Heart right ventricle (tissue), 16 donors: ENCODE data around the gene ZNF564. TPM values are rescaled to one million over a fixed set of nuclear protein-coding genes. Genes with fewer than 3 reads are reported as not detected.
A peak's percentile ranks its signal among the peaks of the same experiment; 100 is the strongest.

Source experiments
- ATAC-seq, 8 donors: fragments of 200-7000 bp; cut with Tn5 transposase; one replicate each; pipeline ENCODE4 v1.9.1; 2020; ENCODE audit warnings: mild to moderate bottlenecking in 8 of 8, moderate library complexity in 8 of 8, moderate number of reproducible peaks in 1 of 8
- DNase-seq, 2 donors: peaks; one replicate each; pipeline ENCODE4 v3.0.0-alpha.2; 2020
- H3K27ac ChIP-seq, 10 donors: fragments of 200-600 bp; sonication (generic) in 2 of 10; one replicate each; pipeline versions ENCODE4 v1.5.0 to v1.8.0; 2020 to 2022; ENCODE audit warnings: mild to moderate bottlenecking in 3 of 10
- H3K27me3 ChIP-seq, 7 donors: fragments of 200-600 bp; one replicate each; pipeline ENCODE4 v1.8.0; 2021 to 2022; ENCODE audit warnings: mild to moderate bottlenecking in 2 of 7
- H3K36me3 ChIP-seq, 9 donors: fragments of 200-600 bp; sonication (generic) in 1 of 9; one replicate each; pipeline versions ENCODE4 v1.5.0 to v1.8.0; 2020 to 2022; ENCODE audit warnings: mild to moderate bottlenecking in 2 of 9
- H3K4me1 ChIP-seq, 9 donors: fragments of 200-600 bp; sonication (generic) in 1 of 9; one replicate each; pipeline versions ENCODE4 v1.5.0 to v1.8.0; 2020 to 2022; ENCODE audit warnings: mild to moderate bottlenecking in 4 of 9
- H3K4me3 ChIP-seq, 10 donors: fragments of 200-600 bp; sonication (generic) in 2 of 10; one replicate each; pipeline versions ENCODE4 v1.5.0 to v1.8.0; 2020 to 2022; ENCODE audit warnings: mild to moderate bottlenecking in 7 of 10, moderate library complexity in 2 of 10
- H3K9me3 ChIP-seq, 11 donors: fragments of 200-600 bp in 10 of 11; sonication (generic) in 2 of 11; one replicate each; pipeline versions ENCODE4 v1.5.0 to v1.8.0; 2013 to 2022; ENCODE audit warnings: mild to moderate bottlenecking in 2 of 11, control low read depth in 1 of 11, moderate library complexity in 1 of 11
- WGBS, 2 donors: extraction: QIAGEN DNeasy Blood & Tissue Kit; methylation state at CpG; one replicate each; pipeline ENCODE4 v1.1.7; 2013; ENCODE audit warnings: inconsistent platforms in 1 of 2; 5-methylcytosine and 5-hydroxymethylcytosine counted together
- intact Hi-C, 10 donors: fragments of 100-400 bp; cut with DNase I; formaldehyde crosslinking; loops; one replicate each; pipeline versions ENCODE4 v1.11.1 to v1.14.2; 2022
- polyA plus RNA-seq, 2 donors: library from polyadenylated mRNA; stranded (reverse); fragments of 200-250 nt; gene quantifications; one replicate each; pipeline ENCODE4 v1.2.3, GENCODE V29; 2013
- total RNA-seq, 10 donors: library from RNA; stranded (reverse); fragmentation: NEBNext Ultra II Directional in 3 of 10; extraction: Animal tissue kit (Norgen Biotek cat#: 25700) in 3 of 10; gene quantifications; one replicate each; pipeline versions ENCODE4 v1.2.1 to v1.2.4, GENCODE V29; 2021 to 2023
- TF ChIP-seq, protein P1 (sequence below), 9 donors: fragments of 200-600 bp; sonication (generic) in 2 of 9; IDR thresholded peaks; one replicate each; pipeline versions ENCODE4 v1.5.0 to v1.8.0; 2021 to 2022; ENCODE audit warnings: antibody characterized with exemption in 9 of 9, mild to moderate bottlenecking in 5 of 9, moderate library complexity in 1 of 9
- donor health status: Arrhythmogenic right ventricular cardiomyopathy.
- donor health status: ischemic (EF 13 %, LVEDD 7.1; RV severe dilation, severe dysfunction).
- donor health status: healthy with polysubstance abuse.
- donor health status: DM: no; HTN: yes; CAD: no.
- donor health status: DM: no; HTN: no; CAD: no.
- donor health status: ischemic (EF 25% LVEDD 6.9; RV normal size, moderate dysfunction).
- donor health status: ischemic (EF 25% LVEDD 5.7; RV mildly dilated, moderate dysfunction).
- donor health status: healthy.
- donor health status: DM: yes; HTN: yes; CAD: no.
- donor health status: Ischemic cardiomyopathy.
- donor health status: ischemic (EF 35%, LVEDD 5.7; RV mildly dilated, moderate dysfunction).
- donor health status: nonischemic (EF 11% LVEDD 7.7; RV severe dilation, severe dysfunction).
- donor health status: DM: yes; HTN: yes; CAD: no.
- donor health status: PGD.
- donor health status: ischemic (EF 29% LVEDD 5.4; RV normal size, mild dysfunction).
- donor health status: nonischemic (EF 23%, LVEDD 6.1; RV moderate dilation, normal function).

Gene ZNF564
- total and polyA plus RNA-seq, 12 donors, result 2.9 to 11.2 (median 9.5) TPM

DNA sequence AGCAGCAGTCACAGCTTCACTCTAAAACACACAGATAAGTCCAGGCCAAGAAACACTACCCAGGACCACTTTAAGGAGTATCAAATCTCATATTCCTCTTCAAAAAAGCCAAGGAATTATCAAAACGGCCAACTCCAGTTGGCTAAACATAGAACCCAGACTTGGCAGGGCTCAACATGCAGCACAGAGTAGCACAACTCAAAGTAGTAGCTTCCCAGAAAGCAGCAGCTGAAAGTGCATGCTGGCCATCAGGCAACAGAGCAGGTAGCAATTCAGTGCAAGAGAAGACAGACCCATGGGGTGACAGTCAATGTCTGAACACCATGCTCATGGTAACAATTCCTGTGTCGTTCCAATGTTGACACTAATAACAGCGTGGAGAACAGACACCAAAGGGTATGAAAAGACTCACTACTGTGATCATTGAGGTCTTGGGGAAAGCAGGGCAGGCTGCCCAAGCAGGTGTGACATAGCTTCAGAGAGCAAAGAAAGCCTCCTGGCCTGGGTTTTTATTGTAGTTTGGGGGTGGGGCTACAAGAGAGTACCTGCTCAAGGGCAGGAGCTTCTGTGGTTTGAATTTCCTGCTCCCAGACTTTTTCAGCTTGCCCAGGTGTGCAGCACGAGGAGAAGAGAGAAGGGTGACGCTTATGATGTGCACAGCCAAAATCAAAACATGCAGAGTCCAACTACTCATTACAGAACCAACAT lies 72.9 kb downstream of the ZNF564 start:
- Histone ChIP-seq H3K27me3 (no peaks in the 10 kb centered on the region), H3K9me3 (peaks cover 0 to 19% (median 0%) of the 10 kb centered on the region in 11 donors), H3K4me3 (no peak overlapping the region), H3K27ac (peak overlapping the region in 1 of 10 donors; percentile 7), H3K36me3 (no peaks in the 10 kb centered on the region), H3K4me1 (peaks cover 0 to 26% (median 21%) of the 10 kb centered on the region in 9 donors)
- DNase-seq (no peak), ATAC-seq (peak in 1 of 8 donors; percentile 50)
- 68 to 74% methylated on average over 5 of the region's 5 CpGs for WGBS, 2 donors
- TF ChIP-seq, protein P1, sequence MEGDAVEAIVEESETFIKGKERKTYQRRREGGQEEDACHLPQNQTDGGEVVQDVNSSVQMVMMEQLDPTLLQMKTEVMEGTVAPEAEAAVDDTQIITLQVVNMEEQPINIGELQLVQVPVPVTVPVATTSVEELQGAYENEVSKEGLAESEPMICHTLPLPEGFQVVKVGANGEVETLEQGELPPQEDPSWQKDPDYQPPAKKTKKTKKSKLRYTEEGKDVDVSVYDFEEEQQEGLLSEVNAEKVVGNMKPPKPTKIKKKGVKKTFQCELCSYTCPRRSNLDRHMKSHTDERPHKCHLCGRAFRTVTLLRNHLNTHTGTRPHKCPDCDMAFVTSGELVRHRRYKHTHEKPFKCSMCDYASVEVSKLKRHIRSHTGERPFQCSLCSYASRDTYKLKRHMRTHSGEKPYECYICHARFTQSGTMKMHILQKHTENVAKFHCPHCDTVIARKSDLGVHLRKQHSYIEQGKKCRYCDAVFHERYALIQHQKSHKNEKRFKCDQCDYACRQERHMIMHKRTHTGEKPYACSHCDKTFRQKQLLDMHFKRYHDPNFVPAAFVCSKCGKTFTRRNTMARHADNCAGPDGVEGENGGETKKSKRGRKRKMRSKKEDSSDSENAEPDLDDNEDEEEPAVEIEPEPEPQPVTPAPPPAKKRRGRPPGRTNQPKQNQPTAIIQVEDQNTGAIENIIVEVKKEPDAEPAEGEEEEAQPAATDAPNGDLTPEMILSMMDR (IDR thresholded peaks at IDR 0.05), result no peak
- intact Hi-C loops, result no loop called here

Other genes starting within 250 kb of the ZNF564 start
- gene ZNF563, start 217.8 kb downstream of the ZNF564 start, total RNA-seq, result 1 to 10 TPM; 2.1 to 6.2 (median 4.5) TPM
- gene ZNF563, start 217.8 kb downstream of the ZNF564 start, polyA plus RNA-seq, result 1 to 10 TPM; 1.6 to 2.9 TPM
- gene ZNF442, start 185.8 kb downstream of the ZNF564 start, total RNA-seq, result 1 to 10 TPM; 2.3 to 6.1 (median 4.0) TPM
- gene ZNF442, start 185.8 kb downstream of the ZNF564 start, polyA plus RNA-seq, result under 1 TPM; 0.54 to 0.95 TPM
- gene ZNF799, start 150.2 kb downstream of the ZNF564 start, total RNA-seq, result 1 to 10 TPM; 1.6 to 2.9 (median 2.0) TPM
- gene ZNF799, start 150.2 kb downstream of the ZNF564 start, polyA plus RNA-seq, result 1 to 10 TPM; 1.6 to 6.2 TPM
- 1 to 10 TPM; 1.2 to 3.4 (median 2.5) TPM for gene ZNF443, start 110.5 kb downstream of the ZNF564 start, total RNA-seq
- gene ZNF443, start 110.5 kb downstream of the ZNF564 start, polyA plus RNA-seq, result 1 to 10 TPM; 1.0 to 3.4 TPM
- 1 to 10 TPM in 9 of 10 donors, under 1 TPM in 1; 0.95 to 3.4 (median 1.9) TPM for gene ZNF709, start 66.7 kb downstream of the ZNF564 start, total RNA-seq
- 1 to 10 TPM in 1 of 2 donors, under 1 TPM in 1; 0.64 to 2.6 TPM for gene ZNF709, start 66.7 kb downstream of the ZNF564 start, polyA plus RNA-seq
- gene ZNF490, start 59.3 kb upstream of the ZNF564 start, total RNA-seq, result 1 to 10 TPM; 3.2 to 7.2 (median 5.2) TPM
- under 1 TPM; 0.22 to 0.95 TPM for gene ZNF490, start 59.3 kb upstream of the ZNF564 start, polyA plus RNA-seq
- 10 to 100 TPM; 13.1 to 22.1 (median 16.8) TPM for gene ZNF791, start 59.4 kb upstream of the ZNF564 start, total RNA-seq
- 1 to 10 TPM; 4.7 to 8.0 TPM for gene ZNF791, start 59.4 kb upstream of the ZNF564 start, polyA plus RNA-seq
- 10 to 100 TPM; 14.2 to 89.9 (median 25.5) TPM for gene MAN2B1, start 115.3 kb upstream of the ZNF564 start, total RNA-seq
- gene MAN2B1, start 115.3 kb upstream of the ZNF564 start, polyA plus RNA-seq, result 10 to 100 TPM; 17.7 to 40.1 TPM
- 10 to 100 TPM in 1 of 10 donors, 1 to 10 TPM in 9; 5.5 to 10.7 (median 7.9) TPM for gene WDR83, start 115.3 kb upstream of the ZNF564 start, total RNA-seq
- gene WDR83, start 115.3 kb upstream of the ZNF564 start, polyA plus RNA-seq, result 10 to 100 TPM; 14.5 to 19.7 TPM
- gene DHPS, start 130.4 kb upstream of the ZNF564 start, total RNA-seq, result 10 to 100 TPM; 43.6 to 59.3 (median 49.7) TPM
- gene DHPS, start 130.4 kb upstream of the ZNF564 start, polyA plus RNA-seq, result 10 to 100 TPM; 64.5 to 82.2 TPM
- not detected for gene GNG14, start 136.5 kb upstream of the ZNF564 start, total RNA-seq
- not detected for gene GNG14, start 136.5 kb upstream of the ZNF564 start, polyA plus RNA-seq
- 1 to 10 TPM; 1.2 to 3.1 (median 2.1) TPM for gene FBXW9, start 145.1 kb upstream of the ZNF564 start, total RNA-seq
- gene FBXW9, start 145.1 kb upstream of the ZNF564 start, polyA plus RNA-seq, result 1 to 10 TPM; 1.2 to 4.6 TPM
- 10 to 100 TPM; 32.3 to 51.1 (median 41.6) TPM for gene TNPO2, start 172.4 kb upstream of the ZNF564 start, total RNA-seq
- 10 to 100 TPM; 17.3 to 25.9 TPM for gene TNPO2, start 172.4 kb upstream of the ZNF564 start, polyA plus RNA-seq
- gene TRIR, start 183.2 kb upstream of the ZNF564 start, total RNA-seq, result 100 to 1,000 TPM in 3 of 10 donors, 10 to 100 TPM in 7; 82.2 to 143 (median 91.0) TPM
- 100 to 1,000 TPM; 234 to 253 TPM for gene TRIR, start 183.2 kb upstream of the ZNF564 start, polyA plus RNA-seq
- gene GET3, start 186.0 kb upstream of the ZNF564 start, total RNA-seq, result 10 to 100 TPM; 50.6 to 79.7 (median 60.1) TPM
- gene GET3, start 186.0 kb upstream of the ZNF564 start, polyA plus RNA-seq, result 100 to 1,000 TPM in 1 of 2 donors, 10 to 100 TPM in 1; 37.0 to 121 TPM
- not detected for gene BEST2, start 200.3 kb upstream of the ZNF564 start, total RNA-seq
- gene BEST2, start 200.3 kb upstream of the ZNF564 start, polyA plus RNA-seq, result not detected
- gene HOOK2, start 224.1 kb upstream of the ZNF564 start, total RNA-seq, result 10 to 100 TPM; 47.8 to 79.3 (median 57.8) TPM
- gene HOOK2, start 224.1 kb upstream of the ZNF564 start, polyA plus RNA-seq, result 100 to 1,000 TPM in 1 of 2 donors, 10 to 100 TPM in 1; 29.7 to 173 TPM
- gene JUNB, start 240.0 kb upstream of the ZNF564 start, total RNA-seq, result 100 to 1,000 TPM in 4 of 10 donors, 10 to 100 TPM in 6; 22.4 to 247 (median 70.0) TPM
- gene JUNB, start 240.0 kb upstream of the ZNF564 start, polyA plus RNA-seq, result 10 to 100 TPM; 41.2 to 65.4 TPM